Stimulated activated CD4-positive, alpha-beta T cell treated with anti-CD3 and anti-CD28 coated beads, Interleukin-4, amount 100 ng/mL, for 48 hours (primary cell): ENCODE data around the gene PRIM2.
"Not testable (repeated sequence)": the region's sequence is repeated elsewhere in the genome, so short reads cannot be mapped to it uniquely, and the experiment has no call there.

Experiments used
- DNase-seq, 2 donors: peaks; one replicate each; pipeline ENCODE4 v3.0.0-alpha.2; 2020; ENCODE audit warnings: low read depth in 2 of 2

Gene PRIM2

DNA sequence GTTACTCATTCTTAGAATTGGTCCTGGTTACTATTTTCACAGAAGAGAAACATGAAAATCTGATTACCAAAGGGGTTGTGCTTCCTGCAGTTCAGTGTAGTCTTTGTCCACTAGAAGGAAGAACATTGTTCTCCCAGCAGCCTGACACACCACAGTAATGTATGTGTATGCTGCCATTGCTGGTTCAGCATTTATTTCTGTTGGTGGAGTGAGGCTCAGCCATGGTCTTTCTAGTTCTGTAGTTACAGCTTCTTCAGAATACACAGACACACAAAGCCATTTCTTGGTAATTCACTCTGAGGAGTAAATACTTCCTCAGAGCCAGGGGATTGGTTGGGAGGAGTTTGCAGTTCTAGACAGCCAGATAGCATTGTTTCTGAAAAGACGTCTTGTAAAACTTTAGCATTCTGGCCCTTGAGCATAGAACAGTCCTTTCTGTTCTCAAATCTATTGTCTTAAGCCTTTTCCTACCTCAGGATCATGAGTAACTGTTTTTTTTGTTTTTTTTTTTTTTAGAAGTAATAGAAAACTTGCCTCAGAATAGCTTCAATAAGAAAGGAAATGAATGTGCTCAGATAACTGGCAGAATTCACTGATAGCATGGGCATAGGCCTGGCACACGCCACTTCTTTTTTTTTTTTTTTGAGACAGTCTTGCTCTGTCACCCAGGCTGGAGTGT lies 128.5 kb downstream of the PRIM2 start:
- DNase-seq, result not testable (repeated sequence)

DNA sequence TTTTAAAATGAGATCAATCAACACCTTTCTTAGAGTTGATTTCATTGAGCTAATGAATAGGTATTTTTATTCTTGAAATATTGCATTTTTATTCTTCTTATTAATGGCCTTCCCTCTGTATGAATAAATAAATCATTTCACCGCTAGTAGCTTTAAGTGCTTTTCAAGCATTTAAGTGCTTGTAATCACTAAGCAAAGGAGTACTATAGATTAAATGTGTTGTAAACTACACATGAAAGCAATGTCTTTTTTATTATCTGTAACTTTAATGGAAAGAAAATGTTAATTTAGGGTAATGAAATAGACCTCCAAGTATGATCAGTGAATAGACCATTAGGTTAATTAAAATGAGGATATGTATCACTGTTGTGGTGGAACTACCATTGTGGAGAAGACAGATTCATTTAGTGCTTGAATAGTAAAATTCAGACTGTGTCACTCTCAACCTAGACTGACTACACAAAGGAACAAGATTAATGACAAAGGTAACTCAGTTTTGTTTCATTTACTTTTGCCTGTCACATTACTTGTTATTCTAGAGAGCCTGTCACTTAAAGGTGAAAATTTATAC lies 132.2 kb downstream of the PRIM2 start:
- not testable (repeated sequence) for DNase-seq

DNA sequence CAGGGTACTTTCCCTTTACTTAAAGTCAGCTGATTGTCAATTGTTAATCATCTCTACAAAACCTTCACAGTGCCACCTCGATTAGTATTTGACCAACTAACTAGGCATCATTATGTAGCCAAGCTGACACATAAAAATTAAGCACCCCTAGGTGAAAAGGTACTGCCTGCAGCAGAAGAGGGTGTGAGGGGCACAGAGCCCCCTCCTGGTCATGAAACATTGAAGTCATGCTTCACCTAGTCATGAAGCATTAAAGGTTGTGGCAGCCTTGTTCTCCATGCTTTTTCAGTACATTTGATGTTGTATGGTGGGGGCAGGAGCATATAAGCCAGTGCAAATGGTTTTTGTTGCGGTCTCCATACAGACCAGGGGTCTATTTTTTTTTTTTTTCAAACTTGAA lies 142.4 kb downstream of the PRIM2 start:
- not testable (repeated sequence) for DNase-seq

DNA sequence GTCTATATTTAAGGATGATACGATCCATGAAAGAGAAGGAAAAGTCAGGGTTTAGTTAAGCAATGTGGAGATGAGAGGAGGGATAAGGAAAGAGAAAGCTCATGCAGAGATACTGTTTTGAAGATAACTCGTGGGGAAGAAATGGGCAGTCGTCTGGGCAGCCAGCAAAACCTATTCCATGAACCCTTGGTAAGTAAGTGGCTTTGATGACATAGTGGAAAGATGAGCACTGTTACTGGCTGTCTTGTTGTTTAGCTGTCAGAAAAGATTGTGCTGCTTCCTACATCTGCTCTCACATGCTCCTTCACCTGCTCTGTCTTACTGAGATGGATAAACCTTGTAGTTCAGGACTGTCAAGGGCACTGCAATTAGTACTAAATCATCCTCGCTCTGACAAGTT lies 143.6 kb downstream of the PRIM2 start:
- not testable (repeated sequence) for DNase-seq

DNA sequence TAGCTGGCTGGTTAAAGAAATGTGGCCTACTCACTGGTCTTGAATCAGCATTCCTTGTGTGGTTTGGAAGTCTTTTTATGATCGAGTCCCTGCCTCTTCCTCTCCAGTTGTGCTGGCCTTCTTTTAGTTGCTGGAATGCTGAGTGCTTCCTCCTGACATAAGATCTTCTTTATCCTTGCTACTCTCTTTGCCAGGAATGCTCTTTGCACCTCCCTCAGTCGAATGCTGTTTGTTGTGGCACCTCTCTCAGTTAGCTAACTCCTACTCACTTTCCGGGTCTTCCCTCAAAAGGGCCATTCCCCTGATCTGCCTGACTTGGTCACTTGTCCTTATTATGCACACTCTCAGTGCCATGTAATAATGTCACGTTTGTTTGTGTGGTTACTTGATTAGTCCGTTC lies 146.4 kb downstream of the PRIM2 start:
- DNase-seq, result not testable (repeated sequence)

DNA sequence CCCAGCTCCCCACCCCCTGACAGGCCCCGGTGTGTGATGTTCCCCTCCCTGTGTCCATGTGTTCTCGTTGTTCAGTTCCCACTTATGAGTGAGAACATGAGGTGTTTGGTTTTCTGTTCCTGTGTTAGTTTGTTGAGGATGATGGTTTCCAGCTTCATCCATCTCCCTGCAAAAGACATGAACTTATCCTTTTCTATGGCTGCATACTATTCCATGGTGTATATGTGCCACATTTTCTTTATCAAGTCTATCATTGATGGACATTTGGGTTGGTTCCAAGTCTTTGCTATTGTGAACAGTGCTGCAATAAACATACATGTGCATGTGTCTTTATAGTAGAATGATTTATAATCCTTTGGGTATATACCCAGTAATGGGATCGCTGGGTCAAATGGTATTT lies 148.5 kb downstream of the PRIM2 start:
- DNase-seq, result not testable (repeated sequence)

DNA sequence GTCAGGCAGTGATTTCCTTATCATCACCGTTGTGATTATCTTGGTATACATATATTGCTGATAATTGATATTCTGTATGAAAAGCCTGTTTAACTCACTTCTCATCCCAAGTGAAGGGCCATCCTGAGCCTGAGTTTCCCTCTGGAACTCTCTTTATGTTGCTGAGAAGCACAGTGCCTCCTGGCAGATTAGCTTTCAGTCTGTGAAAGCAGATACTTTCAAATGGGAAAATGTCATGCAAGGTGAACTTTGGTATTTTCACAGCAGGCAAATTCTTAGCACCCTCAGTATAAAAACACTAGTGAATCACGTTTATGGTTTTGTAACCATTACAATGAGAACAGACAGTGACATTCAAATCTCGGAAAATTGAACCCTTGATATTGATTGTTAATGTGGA lies 151.6 kb downstream of the PRIM2 start:
- DNase-seq, result no peak

DNA sequence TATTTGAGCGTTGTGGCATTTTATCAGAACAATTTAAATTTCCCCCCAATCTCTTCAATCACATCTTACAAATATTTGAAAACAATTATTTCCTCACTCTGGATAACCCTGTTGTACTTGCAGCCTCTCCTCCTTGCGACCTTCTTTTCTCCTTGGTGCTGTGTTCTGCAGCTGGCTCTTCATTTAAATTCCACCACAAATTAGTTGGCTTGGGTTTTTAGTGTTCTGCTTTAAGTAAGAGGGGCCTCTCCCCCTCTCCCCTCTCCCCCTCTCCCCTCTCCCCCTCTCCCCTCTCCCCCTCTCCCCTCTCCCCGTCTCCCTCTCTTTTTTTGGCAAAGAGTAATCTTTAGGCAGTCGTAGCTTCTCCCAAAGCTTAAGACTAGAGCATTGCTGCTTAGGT lies 152.7 kb downstream of the PRIM2 start:
- DNase-seq, result not testable (repeated sequence)

DNA sequence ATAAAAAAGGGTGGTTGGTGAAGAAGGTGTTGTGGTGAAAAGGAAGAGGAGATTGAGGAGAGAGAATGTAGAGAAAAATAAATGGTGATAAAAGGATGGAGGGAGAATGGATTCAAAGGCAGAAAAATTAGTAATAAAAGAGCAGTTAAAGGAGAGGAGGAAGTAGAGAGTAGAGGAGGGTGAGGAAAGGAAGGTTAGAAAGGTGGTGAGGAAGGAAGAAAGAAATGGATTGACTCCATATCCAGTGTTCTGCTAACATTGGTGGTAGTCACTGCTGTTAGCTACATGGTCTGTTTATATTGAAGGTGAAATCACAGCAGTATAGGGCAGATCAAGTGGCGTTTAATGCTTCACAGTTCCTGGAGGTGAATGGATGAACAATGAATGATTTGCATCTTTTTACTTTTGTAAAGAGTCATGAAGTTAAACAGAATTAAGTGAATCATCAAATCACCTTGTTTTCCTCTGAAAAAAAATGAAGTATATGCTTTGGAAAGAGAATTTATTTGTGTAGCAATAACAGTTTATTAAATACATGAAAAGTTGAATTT lies 154.0 kb downstream of the PRIM2 start:
- DNase-seq, result not testable (repeated sequence)

DNA sequence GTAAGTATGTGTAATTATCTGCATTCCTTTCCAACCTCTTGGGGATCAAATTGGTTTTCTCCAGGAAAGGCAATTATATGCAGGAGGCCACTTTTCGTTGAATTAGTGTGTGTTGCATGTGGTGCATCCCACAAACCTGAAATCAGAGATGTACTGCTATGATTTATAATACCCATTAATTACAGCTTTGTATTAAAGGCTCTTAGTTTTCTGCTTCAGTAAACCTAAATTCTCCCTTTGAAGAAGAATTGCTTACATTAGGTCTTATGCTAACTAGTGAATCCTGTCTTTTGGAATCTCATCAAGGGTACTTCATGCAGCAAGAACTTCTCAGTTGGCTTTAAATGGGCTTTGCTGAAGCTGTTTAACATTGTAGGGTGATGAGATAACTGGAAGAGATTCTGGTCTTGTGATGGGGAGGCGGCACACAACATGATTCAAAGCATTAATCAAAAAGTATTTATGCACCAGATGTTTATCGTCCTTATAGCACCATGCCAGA lies 155.5 kb downstream of the PRIM2 start:
- not testable (repeated sequence) for DNase-seq

DNA sequence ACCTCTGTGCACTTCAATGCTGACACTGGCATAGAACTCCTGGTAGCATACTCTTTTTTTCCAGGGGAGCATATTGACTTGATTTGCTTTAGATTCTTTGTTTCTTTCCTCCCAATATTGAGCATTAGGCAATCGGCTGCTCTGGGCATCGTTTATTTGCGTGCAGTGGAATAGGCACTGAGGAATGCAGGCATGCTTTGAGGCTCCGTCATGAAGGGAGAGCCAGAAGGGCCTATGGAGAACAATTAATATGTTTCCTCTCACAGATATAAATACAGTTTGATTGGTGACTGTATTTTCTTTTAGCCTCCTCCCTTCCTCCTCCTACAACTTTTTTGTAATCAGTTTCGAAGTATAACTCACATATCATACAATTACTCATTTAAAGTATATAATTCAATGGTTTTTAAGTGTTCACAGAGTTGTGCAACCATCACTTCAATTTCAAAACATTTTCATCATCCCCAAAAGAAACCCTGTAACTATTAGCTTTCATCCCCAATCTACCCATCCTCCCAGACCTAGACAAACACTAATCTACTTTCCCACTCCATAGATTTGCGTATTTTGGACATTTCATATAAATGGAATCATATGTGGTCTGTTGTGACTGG lies 157.5 kb downstream of the PRIM2 start:
- not testable (repeated sequence) for DNase-seq

DNA sequence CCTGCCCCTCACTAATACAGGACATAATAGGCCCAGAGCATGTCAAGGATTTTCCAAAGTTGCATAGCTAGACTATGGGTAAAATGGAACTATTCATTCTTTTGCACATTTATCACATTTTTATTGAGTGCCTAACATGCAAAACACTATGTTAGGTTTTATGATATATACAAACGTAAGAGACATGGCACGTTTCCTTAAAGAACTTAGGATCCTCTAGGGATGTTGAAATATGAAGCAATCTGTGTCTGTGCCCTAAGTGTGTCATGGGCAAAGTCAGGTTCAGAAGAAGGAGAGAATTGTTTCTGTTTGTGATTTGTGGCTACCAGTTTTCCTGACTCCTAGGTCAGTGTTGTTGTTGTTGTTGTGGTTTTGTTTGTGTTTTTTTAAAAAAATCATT lies 158.2 kb downstream of the PRIM2 start:
- DNase-seq, result not testable (repeated sequence)

DNA sequence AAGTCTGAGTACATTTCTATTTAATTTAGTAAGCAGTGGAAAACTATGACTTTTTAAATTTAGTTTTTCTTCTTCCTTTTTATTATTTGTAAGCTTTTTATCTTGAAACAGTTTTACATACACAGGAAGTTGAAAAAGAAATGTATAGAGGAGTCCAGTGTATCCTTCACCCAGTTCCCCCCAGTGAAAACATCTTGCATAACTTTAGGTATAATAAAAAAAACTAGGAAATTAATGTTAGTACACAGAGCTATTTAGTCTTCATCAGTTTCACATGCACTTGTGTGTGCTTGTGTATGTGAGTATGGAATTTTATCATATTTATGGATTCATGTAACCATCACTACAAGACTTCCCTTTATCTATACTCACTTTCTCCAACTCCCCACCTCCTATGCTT lies 162.8 kb downstream of the PRIM2 start:
- not testable (repeated sequence) for DNase-seq

DNA sequence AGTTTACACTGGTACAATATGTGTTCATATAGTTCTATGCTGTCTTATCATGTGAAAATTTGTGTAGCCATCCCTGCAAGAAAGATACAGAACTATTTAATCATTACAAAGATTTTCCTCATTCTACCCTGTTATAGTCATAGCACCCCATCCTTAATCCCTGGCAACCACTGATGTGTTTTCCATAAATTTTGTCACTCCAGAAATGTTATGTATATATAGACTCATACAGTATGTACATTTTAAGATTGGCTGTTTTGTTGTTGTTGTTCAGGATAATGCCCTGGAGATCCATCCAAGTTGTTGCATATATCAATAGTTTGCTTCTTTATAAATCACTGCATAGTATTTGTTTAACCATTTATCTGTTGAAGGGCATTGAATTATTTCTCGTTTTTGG lies 163.7 kb downstream of the PRIM2 start:
- not testable (repeated sequence) for DNase-seq

DNA sequence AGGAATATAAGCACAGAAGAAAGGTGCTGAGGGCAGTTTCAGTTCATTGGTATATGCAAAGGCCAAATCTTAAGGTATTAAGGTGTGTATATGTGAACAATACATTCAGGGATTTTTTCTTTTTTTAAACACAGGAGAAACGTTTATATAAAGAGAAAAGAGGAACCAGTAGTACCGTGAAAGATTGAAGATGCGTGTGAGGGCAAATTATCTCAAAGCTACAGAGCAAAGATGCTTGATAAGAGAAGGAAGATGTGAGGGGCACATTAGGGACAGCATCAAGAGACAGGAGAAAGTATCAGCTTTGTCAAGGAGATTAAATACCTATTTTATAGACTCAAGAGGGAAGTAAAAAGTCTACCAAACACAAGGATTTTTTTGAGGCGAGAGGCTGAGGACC lies 165.0 kb downstream of the PRIM2 start:
- not testable (repeated sequence) for DNase-seq

DNA sequence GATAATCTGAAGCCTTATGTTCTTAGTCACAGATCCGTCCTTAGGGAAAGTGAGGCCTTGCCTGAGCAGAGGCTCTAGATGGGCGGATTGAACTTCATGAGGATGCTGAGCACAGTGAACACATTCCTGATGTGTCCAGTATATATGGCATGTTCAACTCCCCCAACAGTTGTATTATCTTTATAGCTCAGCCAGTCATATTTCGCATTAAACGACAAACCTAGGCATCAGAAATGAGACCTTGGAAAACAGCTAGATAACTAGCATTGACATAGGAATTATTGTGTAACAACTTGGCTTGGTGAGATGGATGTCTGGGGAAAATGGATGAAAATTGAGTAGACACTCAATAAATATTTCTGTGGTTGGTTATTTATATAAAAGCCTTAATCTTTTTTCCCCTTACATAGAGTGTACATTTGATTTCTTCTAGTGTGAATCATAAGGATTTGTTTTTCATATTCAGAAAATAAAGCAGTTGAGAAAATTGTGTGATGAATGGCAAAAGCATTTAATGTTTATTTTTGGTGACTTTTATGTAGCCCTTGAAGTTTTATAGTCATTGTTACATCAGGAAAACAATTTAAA lies 169.2 kb downstream of the PRIM2 start:
- not testable (repeated sequence) for DNase-seq

DNA sequence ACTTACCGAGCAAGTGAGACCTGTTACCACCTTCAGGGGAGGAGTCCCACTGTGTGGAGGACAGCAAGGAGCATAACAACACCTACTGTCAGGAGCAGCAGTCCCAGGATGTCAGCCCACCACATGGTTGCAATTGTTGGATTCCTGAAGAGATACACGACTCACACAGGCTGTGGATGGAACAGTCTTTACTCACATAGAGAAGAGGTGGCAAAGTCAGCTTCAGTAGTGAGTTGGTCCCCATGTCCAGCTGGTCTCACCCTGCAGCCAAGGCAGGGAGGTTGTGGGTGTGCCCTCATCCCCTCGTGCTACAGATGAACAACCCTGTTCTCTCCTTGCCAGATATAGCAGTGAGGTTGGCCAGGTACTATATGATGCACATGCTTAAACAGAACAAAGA lies 171.1 kb downstream of the PRIM2 start:
- DNase-seq, result not testable (repeated sequence)

DNA sequence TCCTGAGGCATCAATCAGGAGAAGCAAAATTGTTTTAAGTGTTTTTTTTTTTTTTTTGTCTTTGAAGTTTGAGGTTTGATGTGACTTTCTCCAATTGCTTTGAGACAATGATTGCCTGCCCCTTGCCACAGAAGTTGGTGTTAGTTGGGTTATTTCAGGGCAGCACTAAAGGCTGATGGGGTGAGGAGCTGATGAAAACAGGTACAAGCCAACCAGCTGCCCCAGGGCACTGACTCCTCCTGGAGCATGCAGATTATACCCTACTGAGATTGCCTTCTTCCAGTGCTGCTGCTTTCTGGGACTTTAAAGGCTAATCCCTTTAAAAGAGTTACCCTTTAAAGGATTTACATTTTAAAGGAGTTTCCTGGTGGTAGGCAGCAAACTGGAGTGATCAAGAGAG lies 172.5 kb downstream of the PRIM2 start:
- not testable (repeated sequence) for DNase-seq

DNA sequence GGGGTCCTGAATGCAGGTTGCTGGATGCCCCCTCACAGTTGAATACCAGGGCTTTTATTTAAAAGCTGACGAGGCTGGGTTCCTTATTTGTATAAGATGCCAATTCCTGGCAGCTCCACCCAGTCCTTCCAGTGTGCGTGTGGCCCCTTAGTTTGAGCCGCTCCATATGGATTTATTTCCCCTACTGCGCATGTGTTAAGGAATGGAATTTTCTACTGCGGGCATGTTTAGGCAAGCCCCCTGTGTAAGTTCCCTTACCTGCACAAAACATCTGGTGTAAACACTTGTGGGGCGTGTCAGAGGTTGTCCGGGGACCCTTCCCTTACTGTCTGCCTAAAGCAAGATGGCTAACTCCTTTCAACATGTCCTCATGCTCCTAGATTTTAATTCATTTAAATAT lies 174.4 kb downstream of the PRIM2 start:
- not testable (repeated sequence) for DNase-seq

DNA sequence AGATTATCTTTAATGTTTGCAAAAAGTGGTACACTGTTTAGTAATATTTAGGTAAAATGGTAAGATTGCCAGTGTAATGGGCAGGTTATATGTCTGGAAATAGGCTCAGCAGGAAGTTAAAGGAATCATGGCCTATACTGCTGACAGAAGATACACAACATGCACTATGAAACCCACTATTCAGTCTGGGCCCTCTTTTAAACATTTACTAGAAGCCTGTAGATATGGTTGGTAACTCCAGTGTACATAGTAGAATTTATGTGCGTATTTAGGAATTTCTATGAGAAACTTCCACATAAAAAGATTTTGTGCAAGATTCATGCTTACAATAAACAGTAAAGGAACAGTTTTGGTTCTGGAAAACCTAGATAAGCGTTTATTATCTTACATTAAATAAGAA lies 178.8 kb downstream of the PRIM2 start:
- DNase-seq, result not testable (repeated sequence)

DNA sequence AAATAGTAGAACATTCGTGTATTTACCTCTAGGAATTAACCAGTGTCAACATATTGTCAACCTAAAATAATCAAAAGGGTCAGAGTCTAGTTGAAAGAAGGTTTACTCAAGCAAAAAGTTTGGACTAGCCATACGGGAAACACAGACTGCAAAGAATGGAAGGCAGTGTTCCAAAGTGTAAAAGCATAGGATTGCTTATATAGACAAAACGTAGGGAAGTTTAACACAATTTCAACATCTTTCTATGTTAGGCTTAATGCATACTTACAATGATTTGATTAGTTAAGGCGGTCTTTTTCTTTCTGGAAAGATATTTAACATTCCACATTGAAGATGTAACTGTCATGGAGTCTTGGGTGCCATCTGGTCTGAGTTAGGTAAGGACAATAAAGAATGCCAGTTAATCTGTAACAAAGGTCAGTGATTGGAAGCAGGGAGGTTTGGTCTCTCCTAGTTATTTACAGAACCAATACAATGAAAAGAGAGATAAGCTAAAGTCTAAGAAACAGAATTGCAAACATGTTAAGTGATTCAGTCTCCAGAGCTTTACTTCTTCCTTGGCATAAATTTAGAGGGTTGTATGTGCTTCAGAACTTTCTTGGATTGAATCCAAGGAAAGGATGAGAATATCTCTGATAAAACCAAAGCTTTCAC lies 183.1 kb downstream of the PRIM2 start:
- DNase-seq, result not testable (repeated sequence)

DNA sequence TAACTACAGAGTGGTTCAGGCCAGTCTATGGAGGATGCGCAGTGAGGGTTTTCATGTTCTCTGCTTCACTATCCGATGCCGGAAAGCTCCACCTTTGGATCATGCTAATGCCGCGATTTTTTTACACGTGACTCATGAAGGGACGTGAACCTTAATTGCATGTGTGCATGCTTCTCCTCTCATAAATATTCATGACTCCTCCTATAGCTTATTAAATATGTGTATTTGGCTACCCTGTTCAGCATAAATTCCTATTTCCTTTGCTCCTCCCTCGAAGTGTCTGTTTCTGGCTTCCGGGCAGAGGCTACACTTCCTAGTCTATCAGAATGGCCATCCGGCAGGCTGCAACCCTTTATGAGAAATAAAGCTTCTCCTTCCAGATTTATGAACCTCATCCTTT lies 185.0 kb downstream of the PRIM2 start:
- not testable (repeated sequence) for DNase-seq
